Kidney (tissue), 14 donors: ENCODE measurements around the gene ZNF341. TPM values are rescaled to one million over a fixed set of nuclear protein-coding genes. Genes with fewer than 3 reads are reported as not detected.
A peak's percentile ranks its signal among the peaks of the same experiment; 100 is the strongest.

Source experiments
- DNase-seq, 5 donors: peaks; one replicate each; pipeline ENCODE4 v3.0.0-alpha.2; 2013 to 2020
- FAIRE-seq: peaks from 2 replicates; lab custom pipeline; 2012; peaks lifted over from hg19 to GRCh38; lab: Jason Lieb, UNC
- H3K27ac ChIP-seq, 2 donors: one replicate each; pipeline ENCODE4 v1.7.0; 2013; ENCODE audit warnings: low read depth in 2 of 2, low read length in 2 of 2, inconsistent platforms in 1 of 2
- H3K27me3 ChIP-seq: one replicate; pipeline ENCODE4 v1.7.1; 2013; ENCODE audit warnings: low read length, inconsistent platforms; ENCODE audit not compliant: control insufficient read depth, insufficient read depth
- H3K36me3 ChIP-seq, 3 donors: one replicate each; pipeline versions ENCODE4 v1.7.0 to v1.7.1; 2013; ENCODE audit warnings: low read length in 3 of 3, control low read depth in 1 of 3, inconsistent platforms in 1 of 3; ENCODE audit not compliant: insufficient read depth in 3 of 3, control insufficient read depth in 2 of 3
- H3K4me1 ChIP-seq, 3 donors: one replicate each; pipeline versions ENCODE4 v1.7.0 to v1.7.1; 2013; ENCODE audit warnings: low read length in 3 of 3, inconsistent platforms in 1 of 3, low read depth in 1 of 3; ENCODE audit not compliant: control insufficient read depth in 2 of 3, insufficient read depth in 2 of 3
- H3K4me3 ChIP-seq, 3 donors: one replicate each; pipeline versions ENCODE4 v1.7.0 to v1.8.1; 2013; ENCODE audit warnings: low read length in 3 of 3, control low read depth in 1 of 3, inconsistent platforms in 1 of 3
- H3K9ac ChIP-seq, 3 donors: one replicate each; pipeline versions ENCODE4 v1.7.0 to v1.7.1; 2013; ENCODE audit warnings: low read length in 3 of 3, control low read depth in 1 of 3, inconsistent platforms in 1 of 3
- H3K9me3 ChIP-seq, 3 donors: one replicate each; pipeline versions ENCODE4 v1.7.0 to v1.7.1; 2013; ENCODE audit warnings: low read length in 3 of 3, control low read depth in 1 of 3, inconsistent platforms in 1 of 3; ENCODE audit not compliant: control insufficient read depth in 2 of 3, insufficient read depth in 1 of 3
- CTCF ChIP-seq: IDR thresholded peaks from 3 replicates; pipeline ENCODE4 v1.5.1; 2012; ENCODE audit warnings: mild to moderate bottlenecking, moderate library complexity, borderline replicate concordance; ENCODE audit not compliant: insufficient read depth; ENCODE audit errors: extremely low read depth
- intact Hi-C: fragments of 100-400 bp; cut with DNase I; formaldehyde crosslinking; loops from one replicate; pipeline ENCODE4 v1.11.1; 2022
- polyA plus RNA-seq: library from polyadenylated mRNA; stranded (reverse); fragments of 350-450 nt; fragmentation: Illumina TruSeq; extraction: RNeasy Lipid Tissue Mini Kit (QIAGEN cat#74804); gene quantifications from one replicate; pipeline ENCODE4 v1.2.3, GENCODE V29; 2014; ENCODE audit warnings: low read depth, low replicate concordance; ENCODE audit not compliant: insufficient read depth
- total RNA-seq: library from RNA; stranded (reverse); fragmentation: NEBNext Ultra II Directional; extraction: Animal tissue kit (Norgen Biotek cat#: 25700); gene quantifications from one replicate; pipeline ENCODE4 v1.2.1, GENCODE V29; 2021
- donor health status: control.
- donor health status: control.
- donor health status: control.
- donor health status: control.
- donor health status: control.
- donor health status: DM: yes; HTN: yes; CAD: no.
- donor health status: Normal renal cell carcinoma (clear cell type).

Gene ZNF341
- total and polyA plus RNA-seq, 2 donors from 2014 or later, result 1.5 to 2.6 TPM

GRCh38 chr20:33812908-33813462 lies 81.2 kb downstream of the ZNF341 start:
- Histone ChIP-seq H3K36me3 (peaks cover 0 to 4% (median 0%) of the 10 kb centered on the region in 3 donors), H3K27me3 (no peaks in the 10 kb centered on the region), H3K9ac (peak overlapping the region in 2 of 3 donors; percentile 88 to 97), H3K4me1 (peaks cover 0 to 25% (median 8%) of the 10 kb centered on the region in 3 donors), H3K9me3 (no peaks in the 10 kb centered on the region), H3K4me3 (peak overlapping the region; percentile 81 to 97 (median 90)), H3K27ac (peak overlapping the region; percentile 89 to 94)
- FAIRE-seq (no peak), DNase-seq (peak in 3 of 5 donors; percentile 31 to 62 (median 58))
- intact Hi-C loops, result no loop called here
- no peak for TF ChIP-seq CTCF

- DNase-seq (no peak), FAIRE-seq (no peak)
- Histone ChIP-seq H3K4me3 (peak overlapping the region in 1 of 3 donors; percentile 15), H3K4me1 (peaks cover 0 to 26% (median 12%) of the 10 kb centered on the region in 3 donors), H3K36me3 (peaks cover 0 to 4% (median 0%) of the 10 kb centered on the region in 3 donors), H3K27ac (no peak overlapping the region), H3K27me3 (no peaks in the 10 kb centered on the region), H3K9ac (no peak overlapping the region), H3K9me3 (no peaks in the 10 kb centered on the region)
- TF ChIP-seq CTCF, result no peak
- intact Hi-C loops, result no loop called here
Measured at GRCh38 chr20:33814238-33814712, 82.5 kb downstream of the ZNF341 start.

GRCh38 chr20:33815671-33816070 lies 83.9 kb downstream of the ZNF341 start:
- Histone ChIP-seq H3K9me3 (no peaks in the 10 kb centered on the region), H3K4me1 (peaks cover 0 to 29% (median 11%) of the 10 kb centered on the region in 3 donors), H3K36me3 (peaks cover 0 to 4% (median 0%) of the 10 kb centered on the region in 3 donors), H3K9ac (no peak overlapping the region), H3K27me3 (no peaks in the 10 kb centered on the region), H3K4me3 (no peak overlapping the region), H3K27ac (no peak overlapping the region)
- intact Hi-C loops, result no loop called here
- TF ChIP-seq CTCF, result no peak
- FAIRE-seq, result no peak
- DNase-seq, result no peak
